Neural crest cell (in vitro differentiated cells): ENCODE measurements around the gene RAPGEF5. TPM values are rescaled to one million over a fixed set of nuclear protein-coding genes. Genes with fewer than 3 reads are reported as not detected.

Experiments
- DNase-seq: peaks from one replicate; pipeline ENCODE4 v3.0.0; 2021; ENCODE audit warnings: low read depth, mixed read lengths, low spot score
- H3K27ac Mint-ChIP-seq: one replicate; pipeline ENCODE4 v1.8.0; 2021; ENCODE audit warnings: mild to moderate bottlenecking, mixed read lengths; ENCODE audit not compliant: unreplicated experiment
- H3K27me3 Mint-ChIP-seq: 2 replicates; pipeline ENCODE4 v1.8.0; 2021; ENCODE audit warnings: low read depth, mild to moderate bottlenecking, mixed read lengths
- H3K36me3 Mint-ChIP-seq: 2 replicates; pipeline ENCODE4 v1.8.0; 2021; ENCODE audit warnings: low read depth, mild to moderate bottlenecking, mixed read lengths
- H3K4me1 Mint-ChIP-seq: 2 replicates; pipeline ENCODE4 v1.8.0; 2021; ENCODE audit warnings: mixed read lengths
- H3K4me3 Mint-ChIP-seq: one replicate; pipeline ENCODE4 v1.8.0; 2021; ENCODE audit warnings: mild to moderate bottlenecking, mixed read lengths
- H3K9me3 Mint-ChIP-seq: 2 replicates; pipeline ENCODE4 v1.8.0; 2021; ENCODE audit warnings: mixed read lengths
- CTCF ChIP-seq: fragments of 200-600 bp; sonication (generic); conservative IDR thresholded peaks from 2 replicates; pipeline ENCODE4 v1.5.0; 2021; ENCODE audit warnings: antibody characterized with exemption, mild to moderate bottlenecking
- total RNA-seq: library from RNA; stranded (reverse); gene quantifications from 2 replicates; pipeline ENCODE4 v1.2.1, GENCODE V29; 2021

Gene RAPGEF5
- total RNA-seq, 1 donor from 2014 or later, result 6.0 TPM

- Mint-ChIP-seq H3K4me3 (no peak overlapping the region), H3K36me3 (peaks cover 3% of the 10 kb centered on the region)
- no peak for DNase-seq
These were observed 8.6 kb downstream of the RAPGEF5 start for GRCh38 chr7:22348379-22348778.

GRCh38 chr7:22346383-22347107 lies 10.4 kb downstream of the RAPGEF5 start:
- H3K9me3 Mint-ChIP-seq, result no peaks in the 10 kb centered on the region
- peaks cover 5% of the 10 kb centered on the region for H3K27me3 Mint-ChIP-seq
- H3K4me1 Mint-ChIP-seq, result no peaks in the 10 kb centered on the region
- no peak overlapping the region for H3K27ac Mint-ChIP-seq
- H3K4me3 Mint-ChIP-seq, result no peak overlapping the region
- TF ChIP-seq CTCF, result no peak
- DNase-seq, result no peak
- no peaks in the 10 kb centered on the region for H3K36me3 Mint-ChIP-seq

More at GRCh38 chr7:22348379-22348778, 8.6 kb downstream of the RAPGEF5 start:
- peaks cover 9% of the 10 kb centered on the region for H3K27me3 Mint-ChIP-seq
- no peak overlapping the region for H3K27ac Mint-ChIP-seq
- no peaks in the 10 kb centered on the region for H3K4me1 Mint-ChIP-seq
- TF ChIP-seq CTCF, result no peak
- peaks cover 3% of the 10 kb centered on the region for H3K9me3 Mint-ChIP-seq

GRCh38 chr7:22344655-22345054 lies 12.3 kb downstream of the RAPGEF5 start:
- Mint-ChIP-seq H3K9me3 (no peaks in the 10 kb centered on the region), H3K27ac (no peak overlapping the region), H3K4me3 (no peak overlapping the region), H3K27me3 (no peaks in the 10 kb centered on the region), H3K4me1 (no peaks in the 10 kb centered on the region), H3K36me3 (no peaks in the 10 kb centered on the region)
- no peak for TF ChIP-seq CTCF
- DNase-seq, result no peak

- Mint-ChIP-seq H3K4me1 (no peaks in the 10 kb centered on the region), H3K27ac (no peak overlapping the region), H3K4me3 (no peak overlapping the region), H3K36me3 (no peaks in the 10 kb centered on the region), H3K27me3 (no peaks in the 10 kb centered on the region), H3K9me3 (no peaks in the 10 kb centered on the region)
- no peak for TF ChIP-seq CTCF
- no peak for DNase-seq
These were observed 13.3 kb downstream of the RAPGEF5 start for GRCh38 chr7:22343612-22344011.

- TF ChIP-seq CTCF, result no peak
These were observed 13.9 kb downstream of the RAPGEF5 start for GRCh38 chr7:22343071-22343470.

More at GRCh38 chr7:22343071-22343470, 13.9 kb downstream of the RAPGEF5 start:
- H3K9me3 Mint-ChIP-seq, result no peaks in the 10 kb centered on the region
- no peak overlapping the region for H3K4me3 Mint-ChIP-seq
- no peaks in the 10 kb centered on the region for H3K4me1 Mint-ChIP-seq
- no peak overlapping the region for H3K27ac Mint-ChIP-seq
- DNase-seq, result no peak
- no peaks in the 10 kb centered on the region for H3K27me3 Mint-ChIP-seq
- no peaks in the 10 kb centered on the region for H3K36me3 Mint-ChIP-seq
